Neural progenitor cell (in vitro differentiated cells): ENCODE data around the gene GOSR2. TPM values are rescaled to one million over a fixed set of nuclear protein-coding genes. Genes with fewer than 3 reads are reported as not detected.
A peak's percentile ranks its signal among the peaks of the same experiment; 100 is the strongest.

Experiments used
- DNase-seq: peaks from one replicate; pipeline ENCODE4 v3.0.0-alpha.2; 2016; ENCODE audit warnings: low spot score
- H2AFZ ChIP-seq: fragments of 200-600 bp; sonication (generic); replicated peaks from 2 replicates; pipeline ENCODE4 v1.6.1; 2016; ENCODE audit warnings: antibody characterized with exemption
- H3F3A ChIP-seq: fragments of 200-600 bp; sonication (generic); 2 replicates; pipeline ENCODE4 v1.6.1; 2016; ENCODE audit warnings: antibody characterized with exemption, low read depth
- H3K27ac ChIP-seq: fragments of 200-600 bp; sonication (generic); 2 replicates; pipeline ENCODE4 v1.5.1; 2016; ENCODE audit warnings: mild to moderate bottlenecking
- H3K27me3 ChIP-seq: fragments of 200-600 bp; sonication (generic); 2 replicates; pipeline ENCODE4 v1.6.1; 2016; ENCODE audit warnings: mild to moderate bottlenecking, moderate library complexity
- H3K36me3 ChIP-seq: fragments of 200-600 bp; sonication (generic); 2 replicates; pipeline ENCODE4 v1.5.1; 2016
- H3K4me1 ChIP-seq: fragments of 200-600 bp; sonication (generic); 2 replicates; pipeline ENCODE4 v1.6.1; 2016; ENCODE audit warnings: mixed run types
- H3K4me2 ChIP-seq: fragments of 200-600 bp; sonication (generic); 2 replicates; pipeline ENCODE4 v1.6.1; 2016
- H3K4me3 ChIP-seq: fragments of 200-600 bp; sonication (generic); 2 replicates; pipeline ENCODE4 v1.5.1; 2016
- H3K79me2 ChIP-seq: fragments of 200-600 bp; sonication (generic); 2 replicates; pipeline ENCODE4 v1.6.1; 2016; ENCODE audit warnings: low read depth
- H3K9ac ChIP-seq: fragments of 200-600 bp; sonication (generic); 2 replicates; pipeline ENCODE4 v1.6.1; 2016
- H3K9me3 ChIP-seq: fragments of 200-600 bp; sonication (generic); 2 replicates; pipeline ENCODE4 v1.5.1; 2016; ENCODE audit warnings: low read depth
- H4K20me1 ChIP-seq: fragments of 200-600 bp; sonication (generic); 2 replicates; pipeline ENCODE4 v1.6.1; 2016; ENCODE audit warnings: low read depth
- H3K27ac Mint-ChIP-seq: 3 replicates; pipeline ENCODE4 v1.8.0; 2021; ENCODE audit warnings: mixed read lengths
- H3K27me3 Mint-ChIP-seq: 2 replicates; pipeline ENCODE4 v1.8.0; 2022; ENCODE audit warnings: low read depth, mild to moderate bottlenecking, inconsistent platforms, moderate library complexity, mixed read lengths; ENCODE audit not compliant: insufficient read depth
- H3K36me3 Mint-ChIP-seq: 3 replicates; pipeline ENCODE4 v1.8.0; 2021; ENCODE audit warnings: mixed read lengths
- H3K4me1 Mint-ChIP-seq: 3 replicates; pipeline ENCODE4 v1.8.0; 2021; ENCODE audit warnings: mixed read lengths
- H3K4me3 Mint-ChIP-seq: 3 replicates; pipeline ENCODE4 v1.8.0; 2021; ENCODE audit warnings: mild to moderate bottlenecking, moderate library complexity, mixed read lengths
- H3K9me3 Mint-ChIP-seq: 3 replicates; pipeline ENCODE4 v1.8.0; 2020; ENCODE audit warnings: mixed read lengths
- EZH2 ChIP-seq: fragments of 200-600 bp; sonication (generic); IDR thresholded peaks from 2 replicates; pipeline ENCODE4 v1.6.1; 2017; ENCODE audit warnings: antibody characterized with exemption, mild to moderate bottlenecking, moderate library complexity
- EZH2phosphoT487 ChIP-seq: fragments of 200-600 bp; sonication (generic); IDR thresholded peaks from 2 replicates; pipeline ENCODE4 v1.6.1; 2017; ENCODE audit warnings: antibody characterized with exemption
- total RNA-seq: library from RNA; depleted of rRNA; stranded (reverse); fragments of >200 nt; gene quantifications from 2 replicates; pipeline ENCODE4 v1.2.3, GENCODE V29; 2015; ENCODE audit warnings: low replicate concordance
- TF ChIP-seq, protein P1 (sequence below): fragments of 200-600 bp; sonication (generic); IDR thresholded peaks from 2 replicates; pipeline ENCODE4 v1.5.1; 2017; ENCODE audit warnings: antibody characterized with exemption, mild to moderate bottlenecking

Gene GOSR2
- total RNA-seq, 1 donor from 2014 or later, result 33.6 TPM

DNA sequence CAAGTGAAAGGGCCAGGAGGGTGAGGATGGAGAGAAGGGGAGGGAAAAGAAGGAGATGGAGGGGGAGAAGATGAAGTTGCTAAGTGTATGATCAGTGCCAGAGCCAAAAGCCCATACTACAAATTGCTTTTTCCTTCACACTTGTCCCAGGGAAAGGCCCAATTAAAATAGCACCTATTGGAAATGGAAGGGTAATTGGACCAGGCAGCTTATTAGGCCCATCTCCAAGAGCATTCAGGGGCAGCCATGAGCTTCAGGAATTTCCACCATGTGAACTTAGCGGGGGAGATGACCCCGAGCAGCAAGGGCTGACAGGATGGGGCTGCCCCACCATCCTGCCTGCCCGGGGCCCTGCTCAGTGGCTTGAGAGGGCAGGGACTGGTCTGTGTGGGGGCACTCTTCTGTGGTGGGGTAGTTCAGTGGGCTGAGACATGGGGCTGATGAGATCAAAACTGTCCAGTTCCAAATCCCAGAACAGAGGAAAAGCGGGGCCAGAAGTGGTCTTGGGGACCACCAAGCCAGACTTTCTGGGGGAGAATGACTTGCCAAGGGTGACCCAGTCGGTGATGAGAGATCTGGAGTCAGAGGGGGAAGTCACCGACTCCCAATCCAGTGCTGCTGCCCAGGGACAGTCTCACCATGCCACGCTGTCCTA, 27.5 kb downstream of the GOSR2 start:
- H3K27me3 Mint-ChIP-seq, result peaks cover 5% of the 10 kb centered on the region
- Histone ChIP-seq H4K20me1 (peaks cover 21% of the 10 kb centered on the region), H3K27ac (no peak overlapping the region), H3K36me3 (no peaks in the 10 kb centered on the region), H3K27me3 (no peaks in the 10 kb centered on the region), H3K4me3 (no peak overlapping the region), H2AFZ (no peak overlapping the region), H3K4me2 (no peak overlapping the region), H3K9ac (no peak overlapping the region), H3K4me1 (peaks cover 6% of the 10 kb centered on the region), H3K79me2 (no peaks in the 10 kb centered on the region), H3F3A (no peaks in the 10 kb centered on the region), H3K9me3 (no peaks in the 10 kb centered on the region)
- peaks cover under 1% of the 10 kb centered on the region for H3K36me3 Mint-ChIP-seq
- H3K27ac Mint-ChIP-seq, result no peak overlapping the region
- peaks cover 33% of the 10 kb centered on the region for H3K4me1 Mint-ChIP-seq
- no peak for DNase-seq
- H3K4me3 Mint-ChIP-seq, result no peak overlapping the region
- no peak for TF ChIP-seq EZH2
- no peak for TF ChIP-seq EZH2phosphoT487
- TF ChIP-seq, protein P1, sequence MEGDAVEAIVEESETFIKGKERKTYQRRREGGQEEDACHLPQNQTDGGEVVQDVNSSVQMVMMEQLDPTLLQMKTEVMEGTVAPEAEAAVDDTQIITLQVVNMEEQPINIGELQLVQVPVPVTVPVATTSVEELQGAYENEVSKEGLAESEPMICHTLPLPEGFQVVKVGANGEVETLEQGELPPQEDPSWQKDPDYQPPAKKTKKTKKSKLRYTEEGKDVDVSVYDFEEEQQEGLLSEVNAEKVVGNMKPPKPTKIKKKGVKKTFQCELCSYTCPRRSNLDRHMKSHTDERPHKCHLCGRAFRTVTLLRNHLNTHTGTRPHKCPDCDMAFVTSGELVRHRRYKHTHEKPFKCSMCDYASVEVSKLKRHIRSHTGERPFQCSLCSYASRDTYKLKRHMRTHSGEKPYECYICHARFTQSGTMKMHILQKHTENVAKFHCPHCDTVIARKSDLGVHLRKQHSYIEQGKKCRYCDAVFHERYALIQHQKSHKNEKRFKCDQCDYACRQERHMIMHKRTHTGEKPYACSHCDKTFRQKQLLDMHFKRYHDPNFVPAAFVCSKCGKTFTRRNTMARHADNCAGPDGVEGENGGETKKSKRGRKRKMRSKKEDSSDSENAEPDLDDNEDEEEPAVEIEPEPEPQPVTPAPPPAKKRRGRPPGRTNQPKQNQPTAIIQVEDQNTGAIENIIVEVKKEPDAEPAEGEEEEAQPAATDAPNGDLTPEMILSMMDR, result no peak
- H3K9me3 Mint-ChIP-seq, result peaks cover 2% of the 10 kb centered on the region

DNA sequence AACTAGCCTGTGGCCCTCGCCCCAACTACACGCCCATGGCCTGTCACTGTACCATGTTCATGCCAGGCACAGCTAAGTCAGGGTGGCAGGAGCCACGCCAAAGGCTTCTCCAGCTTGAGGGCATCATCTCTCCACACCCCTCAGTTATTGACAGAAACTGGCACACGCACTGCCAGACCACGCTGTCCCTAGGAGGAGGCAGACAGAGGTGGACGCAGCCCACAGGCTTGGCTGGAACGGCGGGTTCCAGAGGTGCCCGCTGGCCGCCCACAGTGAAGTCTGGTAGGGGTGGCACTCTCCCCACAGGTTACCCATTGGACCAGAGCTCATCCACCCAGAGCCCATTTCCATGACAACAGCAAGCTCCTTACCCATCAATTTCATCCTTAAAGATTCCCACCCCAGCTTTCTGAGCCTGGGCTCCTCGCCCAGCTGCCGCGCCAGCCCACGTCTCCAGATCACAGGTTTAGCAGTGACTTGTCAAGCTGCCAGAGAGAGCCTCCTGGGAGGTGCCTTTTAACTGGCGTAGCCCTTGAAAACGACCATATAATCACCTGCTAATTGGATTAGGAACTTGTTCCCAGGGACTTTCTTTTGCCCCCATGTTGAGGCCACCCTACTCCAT, 28.1 kb downstream of the GOSR2 start:
- Histone ChIP-seq H3F3A (no peaks in the 10 kb centered on the region), H3K9ac (no peak overlapping the region), H3K79me2 (no peaks in the 10 kb centered on the region), H3K4me1 (peaks cover 6% of the 10 kb centered on the region), H3K36me3 (no peaks in the 10 kb centered on the region), H3K4me2 (no peak overlapping the region), H2AFZ (no peak overlapping the region), H4K20me1 (peaks cover 17% of the 10 kb centered on the region), H3K9me3 (no peaks in the 10 kb centered on the region), H3K4me3 (no peak overlapping the region), H3K27ac (no peak overlapping the region), H3K27me3 (no peaks in the 10 kb centered on the region)
- Mint-ChIP-seq H3K9me3 (peaks cover 2% of the 10 kb centered on the region), H3K4me3 (no peak overlapping the region), H3K27me3 (peaks cover 5% of the 10 kb centered on the region), H3K36me3 (peaks cover 6% of the 10 kb centered on the region), H3K27ac (no peak overlapping the region), H3K4me1 (peaks cover 27% of the 10 kb centered on the region)
- TF ChIP-seq EZH2phosphoT487 (no peak), EZH2 (no peak)
- TF ChIP-seq, protein P1, result no peak
- DNase-seq, result peak; percentile 41

DNA sequence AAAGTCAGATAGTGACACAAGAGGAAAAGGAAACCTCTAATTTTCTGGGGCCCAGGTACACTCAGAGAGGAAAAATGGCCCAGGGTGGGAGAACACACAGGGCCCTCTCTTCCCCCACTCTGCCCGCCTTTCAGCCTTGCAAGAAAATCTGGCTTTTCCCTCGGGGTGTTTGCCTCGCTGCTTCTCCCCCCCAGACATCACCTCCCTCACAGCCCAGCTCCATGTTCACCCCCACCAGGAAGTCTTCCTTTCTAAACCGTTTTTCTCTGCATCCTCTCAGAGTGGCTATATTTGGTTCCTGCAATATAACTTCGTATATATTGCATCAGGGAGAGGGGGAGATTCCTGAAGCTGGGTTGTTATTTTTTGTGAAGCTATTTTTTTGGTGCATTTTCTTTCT, 28.7 kb downstream of the GOSR2 start:
- Mint-ChIP-seq H3K9me3 (peaks cover 2% of the 10 kb centered on the region), H3K27me3 (peaks cover 5% of the 10 kb centered on the region), H3K4me1 (peaks cover 24% of the 10 kb centered on the region), H3K27ac (no peak overlapping the region), H3K36me3 (peaks cover 8% of the 10 kb centered on the region), H3K4me3 (no peak overlapping the region)
- H3K36me3 ChIP-seq, result no peaks in the 10 kb centered on the region
- no peak overlapping the region for H3K4me2 ChIP-seq
- no peak for TF ChIP-seq EZH2phosphoT487
- TF ChIP-seq, protein P1, result no peak
- no peak for TF ChIP-seq EZH2
- no peaks in the 10 kb centered on the region for H3K27me3 ChIP-seq
- H3K9ac ChIP-seq, result no peak overlapping the region
- H3F3A ChIP-seq, result no peaks in the 10 kb centered on the region
- H3K27ac ChIP-seq, result no peak overlapping the region
- peaks cover 6% of the 10 kb centered on the region for H3K4me1 ChIP-seq
- H3K79me2 ChIP-seq, result no peaks in the 10 kb centered on the region
- peaks cover 17% of the 10 kb centered on the region for H4K20me1 ChIP-seq
- no peak overlapping the region for H3K4me3 ChIP-seq
- no peak for DNase-seq
- H3K9me3 ChIP-seq, result no peaks in the 10 kb centered on the region
- H2AFZ ChIP-seq, result no peak overlapping the region
